SKM-1 treated with dmso at 0.1 percent for 144 hours (cell line): ENCODE measurements around the gene PPP1CB.
"Not testable (repeated sequence)": the region's sequence is repeated elsewhere in the genome, so short reads cannot be mapped to it uniquely, and the experiment has no call there.

Experiments used
- DNase-seq: peaks from one replicate; lab custom pipeline; 2025; ENCODE audit not compliant: unreplicated experiment; lab: John Stamatoyannopoulos, UW

Gene PPP1CB

GRCh38 chr2:28742619-28743018 lies 9.0 kb upstream of the PPP1CB start:
- DNase-seq: not testable (repeated sequence)

- no peak for DNase-seq
Measured at GRCh38 chr2:28745225-28745624, 6.4 kb upstream of the PPP1CB start.

GRCh38 chr2:28745876-28746275 lies 5.8 kb upstream of the PPP1CB start:
- DNase-seq: no peak

GRCh38 chr2:28746429-28747111 lies 5.1 kb upstream of the PPP1CB start:
- DNase-seq: no peak

GRCh38 chr2:28747714-28748113 lies 3.9 kb upstream of the PPP1CB start:
- no peak for DNase-seq

GRCh38 chr2:28748176-28748575 lies 3.5 kb upstream of the PPP1CB start:
- no peak for DNase-seq

- no peak for DNase-seq
Measured at GRCh38 chr2:28748941-28749340, 2.7 kb upstream of the PPP1CB start.

- DNase-seq: no peak
Measured at GRCh38 chr2:28749526-28749925, 2.1 kb upstream of the PPP1CB start.

- no peak for DNase-seq
Measured at GRCh38 chr2:28750316-28751251, 1.0 kb upstream of the PPP1CB start.

GRCh38 chr2:28751956-28752630 lies 463 bp downstream of the PPP1CB start:
- peak; percentile 82 for DNase-seq

- no peak for DNase-seq
Measured at GRCh38 chr2:28752631-28753376, 1.2 kb downstream of the PPP1CB start.

GRCh38 chr2:28754321-28754720 lies 2.7 kb downstream of the PPP1CB start:
- no peak for DNase-seq

GRCh38 chr2:28755421-28755820 lies 3.8 kb downstream of the PPP1CB start:
- DNase-seq: no peak

GRCh38 chr2:28758459-28758858 lies 6.8 kb downstream of the PPP1CB start:
- no peak for DNase-seq

- DNase-seq: no peak
Measured at GRCh38 chr2:28761420-28761819, 9.8 kb downstream of the PPP1CB start.

GRCh38 chr2:28764909-28765711 lies 13.5 kb downstream of the PPP1CB start:
- no peak for DNase-seq

GRCh38 chr2:28766070-28766469 lies 14.4 kb downstream of the PPP1CB start:
- no peak for DNase-seq

GRCh38 chr2:28767337-28767736 lies 15.7 kb downstream of the PPP1CB start:
- DNase-seq: no peak

- DNase-seq: no peak
Measured at GRCh38 chr2:28768422-28768821, 16.8 kb downstream of the PPP1CB start.

- no peak for DNase-seq
Measured at GRCh38 chr2:28768952-28769351, 17.3 kb downstream of the PPP1CB start.
